SK-N-SH treated with all-trans-retinoic acid at 6 μM for 48 hours (cell line): ENCODE measurements around the gene NRDC.

Experiments used
- ATAC-seq: fragments of 200-7000 bp; cut with Tn5 transposase; 3 replicates; pipeline ENCODE4 v1.9.1; 2020; ENCODE audit warnings: mild to moderate bottlenecking, moderate library complexity
- ARNTL ChIP-seq: fragments of 450-650 bp; formaldehyde crosslinking; IDR thresholded peaks from 2 replicates; pipeline ENCODE4 v1.5.0; 2020; ENCODE audit warnings: low read depth, mild to moderate bottlenecking, moderate library complexity, borderline replicate concordance
- BACH2 ChIP-seq: fragments of 250-450 bp; sonication (Bioruptor Pico); IDR thresholded peaks from 2 replicates; pipeline ENCODE4 v1.9.0; 2021; ENCODE audit warnings: mild to moderate bottlenecking, borderline replicate concordance
- CSDC2 ChIP-seq: fragments of 250-450 bp; sonication (Bioruptor Pico); IDR thresholded peaks from 2 replicates; pipeline ENCODE4 v1.5.0; 2020; ENCODE audit warnings: mild to moderate bottlenecking, moderate library complexity
- ESRRG ChIP-seq: fragments of 250-450 bp; sonication (Bioruptor Pico); IDR thresholded peaks from 2 replicates; pipeline ENCODE4 v1.6.1; 2021; ENCODE audit warnings: mild to moderate bottlenecking
- GLIS3 ChIP-seq: fragments of 250-450 bp; sonication (Bioruptor Pico); IDR thresholded peaks from 2 replicates; pipeline ENCODE4 v1.5.0; 2020; ENCODE audit warnings: mild to moderate bottlenecking, moderate library complexity
- ISL1 ChIP-seq: fragments of 250-450 bp; sonication (Bioruptor Pico); IDR thresholded peaks from 2 replicates; pipeline ENCODE4 v2.1.2; 2022; ENCODE audit warnings: mild to moderate bottlenecking, moderate library complexity
- OSR1 ChIP-seq: fragments of 250-450 bp; sonication (Bioruptor Pico); IDR thresholded peaks from 2 replicates; pipeline ENCODE4 v1.8.0; 2022; ENCODE audit warnings: moderate library complexity, mild to moderate bottlenecking, inconsistent platforms
- PPARA ChIP-seq: fragments of 250-450 bp; sonication (Bioruptor Pico); IDR thresholded peaks from 2 replicates; pipeline ENCODE4 v1.5.0; 2020; ENCODE audit warnings: mild to moderate bottlenecking, borderline replicate concordance
- RARB ChIP-seq: fragments of 250-450 bp; sonication (Bioruptor Pico); IDR thresholded peaks from 2 replicates; pipeline ENCODE4 v1.8.0; 2021; ENCODE audit warnings: mild to moderate bottlenecking, moderate library complexity
- SNAI2 ChIP-seq: fragments of 250-450 bp; sonication (Bioruptor Pico); IDR thresholded peaks from 2 replicates; pipeline ENCODE4 v1.5.0; 2020; ENCODE audit warnings: mild to moderate bottlenecking, moderate library complexity
- TOX ChIP-seq: fragments of 250-450 bp; sonication (Bioruptor Pico); IDR thresholded peaks from 2 replicates; pipeline ENCODE4 v1.8.0; 2021; ENCODE audit warnings: mild to moderate bottlenecking, moderate library complexity, borderline replicate concordance
- ZFP3 ChIP-seq: fragments of 250-450 bp; sonication (Bioruptor Pico); IDR thresholded peaks from 2 replicates; pipeline ENCODE4 v1.5.0; 2020; ENCODE audit warnings: mild to moderate bottlenecking, moderate library complexity
- ZFP30 ChIP-seq: fragments of 450-650 bp; formaldehyde crosslinking; IDR thresholded peaks from 2 replicates; pipeline ENCODE4 v1.5.0; 2022; ENCODE audit warnings: mild to moderate bottlenecking, moderate library complexity
- ZNF565 ChIP-seq: fragments of 450-650 bp; formaldehyde crosslinking; conservative IDR thresholded peaks from 2 replicates; pipeline ENCODE4 v1.5.0; 2020; ENCODE audit warnings: low read depth, mild to moderate bottlenecking, moderate library complexity
- ZNF70 ChIP-seq: fragments of 450-650 bp; formaldehyde crosslinking; IDR thresholded peaks from 2 replicates; pipeline ENCODE4 v1.5.0; 2020; ENCODE audit warnings: mild to moderate bottlenecking, moderate library complexity
- ZNF8 ChIP-seq: fragments of 450-650 bp; formaldehyde crosslinking; IDR thresholded peaks from 2 replicates; pipeline ENCODE4 v1.5.0; 2020; ENCODE audit warnings: mild to moderate bottlenecking, moderate library complexity
- TF ChIP-seq, protein P1 (sequence below): fragments of 250-450 bp; sonication (Bioruptor Pico); IDR thresholded peaks from 2 replicates; pipeline ENCODE4 v1.8.0; 2021; ENCODE audit warnings: low read depth, mild to moderate bottlenecking, moderate library complexity, borderline replicate concordance
- TF ChIP-seq, protein P2 (sequence below): fragments of 250-450 bp; sonication (Bioruptor Pico); IDR thresholded peaks from 2 replicates; pipeline ENCODE4 v1.5.0; 2020; ENCODE audit warnings: mild to moderate bottlenecking, moderate library complexity
- TF ChIP-seq, protein P3 (sequence below): fragments of 250-450 bp; sonication (Bioruptor Pico); IDR thresholded peaks from 2 replicates; pipeline ENCODE4 v1.5.1; 2020; ENCODE audit warnings: low read depth, mild to moderate bottlenecking, moderate library complexity
- TF ChIP-seq, protein P4 (sequence below): fragments of 250-450 bp; sonication (Bioruptor Pico); IDR thresholded peaks from 2 replicates; pipeline ENCODE4 v1.5.1; 2021; ENCODE audit warnings: mild to moderate bottlenecking, moderate library complexity
- TF ChIP-seq, protein P5 (sequence below): fragments of 250-450 bp; sonication (Bioruptor Pico); IDR thresholded peaks from 2 replicates; pipeline ENCODE4 v1.8.0; 2020; ENCODE audit warnings: mild to moderate bottlenecking, moderate library complexity, borderline replicate concordance

The NRDC gene

DNA sequence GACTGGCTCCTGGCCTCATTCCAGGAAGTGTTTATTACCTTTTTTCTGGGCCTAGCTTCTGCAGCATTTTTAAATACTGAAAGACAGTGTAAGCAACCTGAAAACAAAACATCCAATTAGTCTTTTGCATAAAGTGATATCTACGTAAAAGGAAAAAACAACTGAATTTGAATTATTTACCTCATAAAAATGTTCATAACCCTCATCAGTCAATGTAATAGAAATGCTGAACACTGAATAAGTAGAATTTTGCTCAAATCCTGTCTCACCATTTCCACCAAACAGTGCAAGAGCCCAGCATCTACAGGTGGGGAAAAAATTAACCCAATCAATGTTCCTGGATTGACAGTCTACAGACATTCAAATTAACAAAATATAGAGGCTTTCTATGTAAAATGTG lies 64.0 kb downstream of the NRDC start:
- no peak for TF ChIP-seq OSR1 (CRISPR knock-in tag)
- TF ChIP-seq ZNF8 (CRISPR knock-in tag) = no peak
- TF ChIP-seq, protein P1, sequence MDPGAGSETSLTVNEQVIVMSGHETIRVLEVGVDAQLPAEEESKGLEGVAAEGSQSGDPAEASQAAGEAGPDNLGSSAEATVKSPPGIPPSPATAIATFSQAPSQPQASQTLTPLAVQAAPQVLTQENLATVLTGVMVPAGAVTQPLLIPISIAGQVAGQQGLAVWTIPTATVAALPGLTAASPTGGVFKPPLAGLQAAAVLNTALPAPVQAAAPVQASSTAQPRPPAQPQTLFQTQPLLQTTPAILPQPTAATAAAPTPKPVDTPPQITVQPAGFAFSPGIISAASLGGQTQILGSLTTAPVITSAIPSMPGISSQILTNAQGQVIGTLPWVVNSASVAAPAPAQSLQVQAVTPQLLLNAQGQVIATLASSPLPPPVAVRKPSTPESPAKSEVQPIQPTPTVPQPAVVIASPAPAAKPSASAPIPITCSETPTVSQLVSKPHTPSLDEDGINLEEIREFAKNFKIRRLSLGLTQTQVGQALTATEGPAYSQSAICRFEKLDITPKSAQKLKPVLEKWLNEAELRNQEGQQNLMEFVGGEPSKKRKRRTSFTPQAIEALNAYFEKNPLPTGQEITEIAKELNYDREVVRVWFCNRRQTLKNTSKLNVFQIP (CRISPR knock-in tag) = no peak
- TF ChIP-seq, protein P2, sequence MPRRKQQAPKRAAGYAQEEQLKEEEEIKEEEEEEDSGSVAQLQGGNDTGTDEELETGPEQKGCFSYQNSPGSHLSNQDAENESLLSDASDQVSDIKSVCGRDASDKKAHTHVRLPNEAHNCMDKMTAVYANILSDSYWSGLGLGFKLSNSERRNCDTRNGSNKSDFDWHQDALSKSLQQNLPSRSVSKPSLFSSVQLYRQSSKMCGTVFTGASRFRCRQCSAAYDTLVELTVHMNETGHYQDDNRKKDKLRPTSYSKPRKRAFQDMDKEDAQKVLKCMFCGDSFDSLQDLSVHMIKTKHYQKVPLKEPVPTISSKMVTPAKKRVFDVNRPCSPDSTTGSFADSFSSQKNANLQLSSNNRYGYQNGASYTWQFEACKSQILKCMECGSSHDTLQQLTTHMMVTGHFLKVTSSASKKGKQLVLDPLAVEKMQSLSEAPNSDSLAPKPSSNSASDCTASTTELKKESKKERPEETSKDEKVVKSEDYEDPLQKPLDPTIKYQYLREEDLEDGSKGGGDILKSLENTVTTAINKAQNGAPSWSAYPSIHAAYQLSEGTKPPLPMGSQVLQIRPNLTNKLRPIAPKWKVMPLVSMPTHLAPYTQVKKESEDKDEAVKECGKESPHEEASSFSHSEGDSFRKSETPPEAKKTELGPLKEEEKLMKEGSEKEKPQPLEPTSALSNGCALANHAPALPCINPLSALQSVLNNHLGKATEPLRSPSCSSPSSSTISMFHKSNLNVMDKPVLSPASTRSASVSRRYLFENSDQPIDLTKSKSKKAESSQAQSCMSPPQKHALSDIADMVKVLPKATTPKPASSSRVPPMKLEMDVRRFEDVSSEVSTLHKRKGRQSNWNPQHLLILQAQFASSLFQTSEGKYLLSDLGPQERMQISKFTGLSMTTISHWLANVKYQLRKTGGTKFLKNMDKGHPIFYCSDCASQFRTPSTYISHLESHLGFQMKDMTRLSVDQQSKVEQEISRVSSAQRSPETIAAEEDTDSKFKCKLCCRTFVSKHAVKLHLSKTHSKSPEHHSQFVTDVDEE = no peak
- TF ChIP-seq ESRRG (CRISPR knock-in tag) = no peak
- TF ChIP-seq BACH2 (CRISPR knock-in tag) = no peak
- no peak for TF ChIP-seq ZNF70 (CRISPR knock-in tag)
- no peak for TF ChIP-seq GLIS3 (CRISPR knock-in tag)
- TF ChIP-seq ZNF565 (CRISPR knock-in tag) = no peak
- TF ChIP-seq, protein P3, sequence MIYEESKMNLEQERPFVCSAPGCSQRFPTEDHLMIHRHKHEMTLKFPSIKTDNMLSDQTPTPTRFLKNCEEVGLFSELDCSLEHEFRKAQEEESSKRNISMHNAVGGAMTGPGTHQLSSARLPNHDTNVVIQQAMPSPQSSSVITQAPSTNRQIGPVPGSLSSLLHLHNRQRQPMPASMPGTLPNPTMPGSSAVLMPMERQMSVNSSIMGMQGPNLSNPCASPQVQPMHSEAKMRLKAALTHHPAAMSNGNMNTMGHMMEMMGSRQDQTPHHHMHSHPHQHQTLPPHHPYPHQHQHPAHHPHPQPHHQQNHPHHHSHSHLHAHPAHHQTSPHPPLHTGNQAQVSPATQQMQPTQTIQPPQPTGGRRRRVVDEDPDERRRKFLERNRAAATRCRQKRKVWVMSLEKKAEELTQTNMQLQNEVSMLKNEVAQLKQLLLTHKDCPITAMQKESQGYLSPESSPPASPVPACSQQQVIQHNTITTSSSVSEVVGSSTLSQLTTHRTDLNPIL = no peak
- TF ChIP-seq, protein P4, sequence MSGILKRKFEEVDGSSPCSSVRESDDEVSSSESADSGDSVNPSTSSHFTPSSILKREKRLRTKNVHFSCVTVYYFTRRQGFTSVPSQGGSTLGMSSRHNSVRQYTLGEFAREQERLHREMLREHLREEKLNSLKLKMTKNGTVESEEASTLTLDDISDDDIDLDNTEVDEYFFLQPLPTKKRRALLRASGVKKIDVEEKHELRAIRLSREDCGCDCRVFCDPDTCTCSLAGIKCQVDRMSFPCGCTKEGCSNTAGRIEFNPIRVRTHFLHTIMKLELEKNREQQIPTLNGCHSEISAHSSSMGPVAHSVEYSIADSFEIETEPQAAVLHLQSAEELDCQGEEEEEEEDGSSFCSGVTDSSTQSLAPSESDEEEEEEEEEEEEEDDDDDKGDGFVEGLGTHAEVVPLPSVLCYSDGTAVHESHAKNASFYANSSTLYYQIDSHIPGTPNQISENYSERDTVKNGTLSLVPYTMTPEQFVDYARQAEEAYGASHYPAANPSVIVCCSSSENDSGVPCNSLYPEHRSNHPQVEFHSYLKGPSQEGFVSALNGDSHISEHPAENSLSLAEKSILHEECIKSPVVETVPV = no peak
- TF ChIP-seq ZFP30 = no peak
- TF ChIP-seq RARB = no peak
- no peak for TF ChIP-seq SNAI2 (CRISPR knock-in tag)
- no peak for TF ChIP-seq PPARA
- TF ChIP-seq ARNTL (CRISPR knock-in tag) = no peak
- no peak for TF ChIP-seq ISL1
- no peak for TF ChIP-seq CSDC2 (CRISPR knock-in tag)
- no peak for TF ChIP-seq ZFP3 (CRISPR knock-in tag)
- TF ChIP-seq, protein P5, sequence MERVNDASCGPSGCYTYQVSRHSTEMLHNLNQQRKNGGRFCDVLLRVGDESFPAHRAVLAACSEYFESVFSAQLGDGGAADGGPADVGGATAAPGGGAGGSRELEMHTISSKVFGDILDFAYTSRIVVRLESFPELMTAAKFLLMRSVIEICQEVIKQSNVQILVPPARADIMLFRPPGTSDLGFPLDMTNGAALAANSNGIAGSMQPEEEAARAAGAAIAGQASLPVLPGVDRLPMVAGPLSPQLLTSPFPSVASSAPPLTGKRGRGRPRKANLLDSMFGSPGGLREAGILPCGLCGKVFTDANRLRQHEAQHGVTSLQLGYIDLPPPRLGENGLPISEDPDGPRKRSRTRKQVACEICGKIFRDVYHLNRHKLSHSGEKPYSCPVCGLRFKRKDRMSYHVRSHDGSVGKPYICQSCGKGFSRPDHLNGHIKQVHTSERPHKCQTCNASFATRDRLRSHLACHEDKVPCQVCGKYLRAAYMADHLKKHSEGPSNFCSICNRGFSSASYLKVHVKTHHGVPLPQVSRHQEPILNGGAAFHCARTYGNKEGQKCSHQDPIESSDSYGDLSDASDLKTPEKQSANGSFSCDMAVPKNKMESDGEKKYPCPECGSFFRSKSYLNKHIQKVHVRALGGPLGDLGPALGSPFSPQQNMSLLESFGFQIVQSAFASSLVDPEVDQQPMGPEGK (CRISPR knock-in tag) = no peak
- ATAC-seq = no peak

DNA sequence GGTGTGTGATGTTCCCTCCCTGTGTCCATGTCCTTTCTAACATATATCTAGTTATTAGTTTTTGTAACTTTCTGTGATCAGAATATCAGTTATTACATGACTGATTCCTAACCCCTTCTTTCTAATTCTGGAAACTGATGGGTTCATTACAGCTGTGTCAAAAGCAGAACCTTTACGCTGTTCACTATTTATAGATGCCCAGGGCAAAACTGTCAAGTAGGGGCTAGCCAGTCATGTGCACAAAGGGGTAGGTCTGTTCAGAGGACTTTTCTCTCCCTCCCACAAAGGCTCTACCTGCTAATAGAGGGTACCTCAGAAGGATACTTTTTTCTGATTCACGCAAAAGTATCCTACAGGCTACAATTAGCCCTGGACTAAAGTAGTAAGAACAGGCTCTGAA lies 79.2 kb downstream of the NRDC start:
- ATAC-seq = no peak
- no peak for TF ChIP-seq OSR1 (CRISPR knock-in tag)
- TF ChIP-seq BACH2 (CRISPR knock-in tag) = no peak
- no peak for TF ChIP-seq ZNF70 (CRISPR knock-in tag)
- TF ChIP-seq ZNF565 (CRISPR knock-in tag) = no peak
- TF ChIP-seq, protein P4 = no peak
- TF ChIP-seq, protein P3 = no peak
- no peak for TF ChIP-seq TOX (CRISPR knock-in tag)
- no peak for TF ChIP-seq ZNF8 (CRISPR knock-in tag)
- TF ChIP-seq PPARA = no peak
- TF ChIP-seq ZFP30 = no peak
- TF ChIP-seq ESRRG (CRISPR knock-in tag) = no peak
- TF ChIP-seq, protein P1 (CRISPR knock-in tag) = no peak
- no peak for TF ChIP-seq ZFP3 (CRISPR knock-in tag)
- TF ChIP-seq, protein P5 (CRISPR knock-in tag) = no peak
- no peak for TF ChIP-seq ISL1
- no peak for TF ChIP-seq ARNTL (CRISPR knock-in tag)
